ENCODE results near the gene HCST.

GRCh38 chr19:35939307-35940077 is 37.2 kb downstream of the HCST start:
- no peak for TF ChIP-seq POLR2A (IDR thresholded peaks at IDR 0.05)
- no peak for TF ChIP-seq CTCF (IDR thresholded peaks at IDR 0.05 in 4 of 5, conservative IDR thresholded peaks at IDR 0.05 in 1 of 5)
